ENCODE results near the gene VIPR2.

VIPR2 gene

GRCh38 chr7:159115601-159116501, 28.8 kb downstream of the VIPR2 start:
- Mint-ChIP-seq H3K4me1 (no peaks in the 10 kb centered on the region), H3K27ac (no peak overlapping the region), H3K9me3 (no peaks in the 10 kb centered on the region), H3K36me3 (no peaks in the 10 kb centered on the region), H3K4me3 (no peak overlapping the region), H3K27me3 (peaks cover 5% of the 10 kb centered on the region)
- ATAC-seq (ENCODE audit: low read depth) (no peak), DNase-seq (ENCODE audit: low spot score in 2 of 2) (no peak)

- Mint-ChIP-seq H3K36me3 (no peaks in the 10 kb centered on the region), H3K9me3 (no peaks in the 10 kb centered on the region), H3K4me3 (no peak overlapping the region), H3K27me3 (peaks cover 5% of the 10 kb centered on the region), H3K27ac (no peak overlapping the region), H3K4me1 (no peaks in the 10 kb centered on the region)
- DNase-seq (ENCODE audit: low spot score in 2 of 2) (no peak), ATAC-seq (ENCODE audit: low read depth) (no peak)
These were observed 29.7 kb downstream of the VIPR2 start for GRCh38 chr7:159114981-159115380.

DNA sequence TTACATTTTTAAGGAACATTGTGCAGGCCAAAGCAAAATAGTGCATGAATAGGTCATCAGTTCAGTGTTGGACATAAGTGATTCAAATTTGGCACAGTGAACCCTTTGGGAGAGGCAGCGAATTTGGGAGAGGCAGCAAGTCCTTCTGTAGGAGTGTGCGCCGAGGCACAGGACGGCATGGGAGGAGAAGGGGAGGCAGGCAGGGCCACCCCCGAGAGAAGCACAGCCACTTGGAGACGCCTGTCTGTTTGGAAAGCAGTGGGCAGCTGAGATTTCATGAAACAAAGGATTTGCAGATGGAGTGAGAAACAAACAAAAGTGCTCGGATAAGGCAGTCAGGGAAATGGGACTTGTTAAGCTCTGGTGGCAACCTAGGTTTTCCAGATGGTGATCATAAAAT, 30.6 kb downstream of the VIPR2 start:
- Mint-ChIP-seq H3K4me3 (no peak overlapping the region), H3K36me3 (no peaks in the 10 kb centered on the region), H3K4me1 (no peaks in the 10 kb centered on the region), H3K9me3 (no peaks in the 10 kb centered on the region), H3K27ac (no peak overlapping the region), H3K27me3 (peaks cover 5% of the 10 kb centered on the region)
- DNase-seq (ENCODE audit: low spot score in 2 of 2) (no peak), ATAC-seq (ENCODE audit: low read depth) (no peak)

- DNase-seq (ENCODE audit: low spot score in 2 of 2), result no peak
- Mint-ChIP-seq H3K4me1 (no peaks in the 10 kb centered on the region), H3K36me3 (no peaks in the 10 kb centered on the region), H3K27ac (no peak overlapping the region), H3K9me3 (no peaks in the 10 kb centered on the region), H3K27me3 (peaks cover 5% of the 10 kb centered on the region), H3K4me3 (no peak overlapping the region)
- no peak for ATAC-seq (ENCODE audit: low read depth)
These were observed 31.6 kb downstream of the VIPR2 start for GRCh38 chr7:159113056-159113455.

DNA sequence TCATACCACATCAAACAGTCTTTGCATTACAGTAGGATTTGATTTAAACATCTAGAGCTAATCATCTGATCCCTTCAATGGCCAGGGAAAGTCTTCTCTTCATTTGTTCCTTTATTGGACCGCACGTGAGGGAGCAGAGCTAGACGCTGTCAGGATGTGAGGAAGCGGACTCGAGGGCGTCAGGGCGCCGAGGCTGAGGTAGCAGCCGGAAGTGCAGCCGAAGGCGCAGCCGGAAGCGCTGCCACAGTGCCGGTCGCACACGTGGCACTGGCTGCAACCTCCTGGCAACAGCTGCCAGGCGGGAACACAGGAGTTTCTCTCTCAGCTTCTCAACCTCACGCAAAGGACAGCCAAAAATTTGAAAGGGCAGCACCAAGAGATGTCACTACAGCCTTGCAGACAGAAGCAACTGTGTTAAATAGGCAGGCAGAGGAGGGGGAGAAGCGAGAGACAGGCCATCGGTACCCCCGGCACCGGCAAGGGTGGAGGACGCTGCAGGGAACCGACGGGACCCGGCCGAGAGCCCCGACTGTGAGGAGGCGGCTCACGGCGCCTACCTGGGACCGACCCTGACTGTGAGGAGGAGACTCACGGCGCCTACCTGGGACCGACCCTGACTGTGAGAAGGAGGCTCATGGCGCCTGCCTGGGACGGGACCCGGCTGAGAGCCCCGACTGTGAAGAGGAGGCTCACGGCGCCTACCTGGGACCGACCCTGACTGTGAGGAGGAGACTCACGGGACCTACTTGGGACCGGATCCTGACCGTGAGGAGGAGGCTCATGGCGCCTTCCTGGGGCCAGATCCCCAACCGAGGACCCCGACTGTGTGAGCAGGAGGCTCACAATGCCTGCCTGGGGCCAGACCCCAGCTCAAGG, 32.3 kb downstream of the VIPR2 start:
- ATAC-seq (ENCODE audit: low read depth) (no peak), DNase-seq (ENCODE audit: low spot score in 2 of 2) (no peak)
- H3K9me3 Mint-ChIP-seq, result no peaks in the 10 kb centered on the region
- no peak overlapping the region for H3K4me3 Mint-ChIP-seq
- H3K4me1 Mint-ChIP-seq, result no peaks in the 10 kb centered on the region
- H3K27me3 Mint-ChIP-seq, result peaks cover 5% of the 10 kb centered on the region
- no peak overlapping the region for H3K27ac Mint-ChIP-seq
- no peaks in the 10 kb centered on the region for H3K36me3 Mint-ChIP-seq

- no peaks in the 10 kb centered on the region for H3K9me3 Mint-ChIP-seq
- H3K36me3 Mint-ChIP-seq, result no peaks in the 10 kb centered on the region
- no peak overlapping the region for H3K27ac Mint-ChIP-seq
- H3K4me1 Mint-ChIP-seq, result no peaks in the 10 kb centered on the region
- ATAC-seq (ENCODE audit: low read depth) (no peak), DNase-seq (ENCODE audit: low spot score in 2 of 2) (no peak)
- peaks cover 12% of the 10 kb centered on the region for H3K27me3 Mint-ChIP-seq
- H3K4me3 Mint-ChIP-seq, result no peak overlapping the region
These were observed 35.0 kb downstream of the VIPR2 start for GRCh38 chr7:159109653-159110035.

- Mint-ChIP-seq H3K27me3 (peaks cover 13% of the 10 kb centered on the region), H3K4me3 (no peak overlapping the region), H3K36me3 (no peaks in the 10 kb centered on the region), H3K4me1 (no peaks in the 10 kb centered on the region), H3K27ac (no peak overlapping the region), H3K9me3 (no peaks in the 10 kb centered on the region)
- ATAC-seq (ENCODE audit: low read depth), result no peak
- no peak for DNase-seq (ENCODE audit: low spot score in 2 of 2)
These were observed 35.6 kb downstream of the VIPR2 start for GRCh38 chr7:159108941-159109652.

DNA sequence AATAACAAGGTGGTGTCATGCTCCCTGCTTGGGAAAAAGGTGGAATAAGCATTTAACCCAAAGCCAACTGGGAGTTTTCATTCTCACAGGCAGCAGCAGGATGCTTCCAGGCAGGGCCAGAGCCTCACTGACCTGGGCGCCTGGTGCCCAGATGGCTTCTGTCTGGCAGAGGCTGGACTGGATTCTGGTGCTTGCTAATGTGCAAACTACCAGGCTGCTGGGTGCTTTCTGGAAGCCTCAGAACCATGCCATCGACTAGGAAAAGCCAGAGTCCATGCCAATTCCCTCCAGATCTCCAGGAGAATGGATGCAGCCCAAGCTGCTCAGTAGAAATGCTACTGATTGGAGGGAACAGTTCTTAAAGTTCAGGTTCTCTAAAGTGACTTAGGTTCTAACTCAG, 36.2 kb downstream of the VIPR2 start:
- Mint-ChIP-seq H3K4me3 (no peak overlapping the region), H3K27me3 (peaks cover 12% of the 10 kb centered on the region), H3K36me3 (no peaks in the 10 kb centered on the region), H3K27ac (no peak overlapping the region), H3K4me1 (no peaks in the 10 kb centered on the region), H3K9me3 (no peaks in the 10 kb centered on the region)
- no peak for DNase-seq (ENCODE audit: low spot score in 2 of 2)
- ATAC-seq (ENCODE audit: low read depth), result no peak

GRCh38 chr7:159107161-159107892, 37.3 kb downstream of the VIPR2 start:
- H3K36me3 Mint-ChIP-seq, result no peaks in the 10 kb centered on the region
- H3K4me1 Mint-ChIP-seq, result no peaks in the 10 kb centered on the region
- H3K27me3 Mint-ChIP-seq, result peaks cover 12% of the 10 kb centered on the region
- no peak for DNase-seq (ENCODE audit: low spot score in 2 of 2)
- no peak overlapping the region for H3K27ac Mint-ChIP-seq
- no peak for ATAC-seq (ENCODE audit: low read depth)
- H3K4me3 Mint-ChIP-seq, result no peak overlapping the region
- H3K9me3 Mint-ChIP-seq, result no peaks in the 10 kb centered on the region

GRCh38 chr7:159105832-159106811, 38.5 kb downstream of the VIPR2 start:
- H3K27ac Mint-ChIP-seq, result no peak overlapping the region
- H3K4me1 Mint-ChIP-seq, result no peaks in the 10 kb centered on the region
- peaks cover 10% of the 10 kb centered on the region for H3K27me3 Mint-ChIP-seq
- H3K36me3 Mint-ChIP-seq, result no peaks in the 10 kb centered on the region
- no peak overlapping the region for H3K4me3 Mint-ChIP-seq
- DNase-seq (ENCODE audit: low spot score in 2 of 2) (no peak), ATAC-seq (ENCODE audit: low read depth) (no peak)
- no peaks in the 10 kb centered on the region for H3K9me3 Mint-ChIP-seq

DNA sequence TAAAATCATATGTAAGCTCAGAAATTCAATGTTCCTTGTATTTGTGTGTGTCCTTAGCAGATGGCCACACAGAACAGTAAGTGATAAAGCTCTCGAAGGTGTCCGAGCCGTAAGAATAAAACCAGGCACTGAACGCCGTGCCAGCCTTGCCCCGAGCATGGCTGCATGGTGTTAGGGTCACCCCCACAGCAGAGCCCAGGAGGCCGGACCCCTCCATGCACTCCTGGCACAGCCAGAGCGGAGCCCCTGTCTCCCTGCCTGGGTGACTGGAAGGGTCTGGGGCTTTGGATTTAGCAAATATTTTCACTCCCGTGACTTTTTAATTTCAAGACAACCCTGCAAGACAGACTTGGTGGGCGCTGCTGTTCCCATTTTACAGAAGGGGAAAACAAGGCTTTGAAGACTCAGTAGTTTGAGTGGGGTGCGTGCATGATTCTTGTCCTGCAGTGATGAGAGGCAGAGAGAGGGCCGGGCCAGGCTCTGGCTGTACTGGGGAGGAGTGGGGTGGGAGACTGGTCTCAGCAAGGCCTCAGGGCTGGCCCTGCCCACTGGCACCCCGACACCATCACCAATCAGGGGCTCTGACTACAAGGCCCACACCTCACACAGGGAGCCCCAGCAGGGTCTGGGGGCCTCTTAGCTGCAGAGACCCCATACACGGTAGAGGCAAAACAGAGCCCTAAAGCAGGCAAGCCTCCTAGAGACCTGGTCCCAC, 39.4 kb downstream of the VIPR2 start:
- Mint-ChIP-seq H3K4me3 (no peak overlapping the region), H3K36me3 (no peaks in the 10 kb centered on the region), H3K9me3 (no peaks in the 10 kb centered on the region), H3K4me1 (no peaks in the 10 kb centered on the region), H3K27me3 (peaks cover 8% of the 10 kb centered on the region), H3K27ac (no peak overlapping the region)
- no peak for DNase-seq (ENCODE audit: low spot score in 2 of 2)
- no peak for ATAC-seq (ENCODE audit: low read depth)

DNA sequence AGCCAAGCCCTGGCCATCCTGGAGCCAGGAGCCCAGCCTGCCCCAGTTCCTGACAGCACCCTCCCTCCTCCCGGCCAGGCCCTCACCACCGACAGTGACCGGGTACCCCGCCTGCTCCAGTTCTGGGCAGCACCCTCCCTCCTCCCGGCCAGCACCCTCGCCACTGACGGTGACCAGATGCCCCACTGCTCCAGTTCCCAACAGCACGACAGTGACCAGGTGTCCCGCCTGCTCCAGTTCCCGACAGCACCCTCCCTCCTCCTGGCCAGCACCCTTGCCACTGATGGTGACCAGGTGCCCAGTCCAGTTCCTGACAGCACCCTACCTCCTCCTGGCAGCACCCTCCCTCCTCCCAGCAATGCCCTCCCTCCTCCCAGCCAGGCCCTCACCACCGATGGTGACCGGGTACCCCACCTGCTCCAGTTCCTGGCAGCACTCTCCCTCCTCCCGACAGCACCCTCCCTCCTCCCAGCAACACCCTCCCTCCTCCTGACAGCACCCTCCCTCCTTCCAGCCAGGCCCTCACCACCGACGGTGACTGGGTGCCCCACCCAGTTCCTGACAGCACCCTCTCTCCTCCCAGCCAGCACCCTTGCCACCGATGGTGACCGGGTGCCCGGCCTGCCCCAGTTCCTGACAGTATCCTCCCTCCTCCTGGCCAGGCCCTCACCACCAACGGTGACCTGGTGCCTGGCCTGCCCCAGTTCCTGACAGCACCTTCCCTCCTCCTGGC, 40.3 kb downstream of the VIPR2 start:
- DNase-seq (ENCODE audit: low spot score in 2 of 2) (no peak), ATAC-seq (ENCODE audit: low read depth) (no peak)
- Mint-ChIP-seq H3K4me3 (no peak overlapping the region), H3K27me3 (peaks cover 8% of the 10 kb centered on the region), H3K9me3 (no peaks in the 10 kb centered on the region), H3K36me3 (no peaks in the 10 kb centered on the region), H3K4me1 (no peaks in the 10 kb centered on the region), H3K27ac (no peak overlapping the region)

Measured in memory B cell (primary cell).